Cardiac septum (tissue), 1 donor: Measurements from ENCODE around the gene CLEC2B. TPM values are rescaled to one million over a fixed set of nuclear protein-coding genes. Genes with fewer than 3 reads are reported as not detected.
"Not testable (repeated sequence)": the region's sequence is repeated elsewhere in the genome, so short reads cannot be mapped to it uniquely, and the experiment has no call there.

Experiments used
- DNase-seq: peaks from one replicate; pipeline ENCODE4 v3.0.0-alpha.2; 2020; ENCODE audit warnings: low spot score
- intact Hi-C: fragments of 100-400 bp; cut with DNase I; formaldehyde crosslinking; loops from one replicate; pipeline ENCODE4 v1.14.0; 2022
- long read RNA-seq: library from polyadenylated mRNA; unstranded; transcript quantifications from one replicate; pipeline ENCODE4 v2.0.0, GENCODE V29; 2021
- total RNA-seq: library from RNA; stranded (reverse); fragmentation: NEBNext Ultra II Directional; extraction: Animal tissue kit (Norgen Biotek cat#: 25700); gene quantifications from one replicate; pipeline ENCODE4 v1.2.1, GENCODE V29; 2021
- donor health status: DM: no; HTN: no; CAD: no.

The CLEC2B gene
- 6.7 TPM for total RNA-seq
- long read RNA-seq, transcript CLEC2B-201 (5 exons, 1,700 nt), result major isoform, 6 of 7 reads
- long read RNA-seq, partial matches to known transcripts, result 0 of 7 reads
- long read RNA-seq, other reads (novel, unspliced or antisense), result 1 of 7 reads

GRCh38 chr12:9869307-9870161, at the start of gene CLEC2B:
TSS of gene CLEC2B (minus strand) at chr12:9869354.
- no peak for DNase-seq
- intact Hi-C loops, result loop anchor here (10.0 kb wide), 2 partner anchors 225 to 495 kb away; no protein-coding TSS in a partner anchor

DNA sequence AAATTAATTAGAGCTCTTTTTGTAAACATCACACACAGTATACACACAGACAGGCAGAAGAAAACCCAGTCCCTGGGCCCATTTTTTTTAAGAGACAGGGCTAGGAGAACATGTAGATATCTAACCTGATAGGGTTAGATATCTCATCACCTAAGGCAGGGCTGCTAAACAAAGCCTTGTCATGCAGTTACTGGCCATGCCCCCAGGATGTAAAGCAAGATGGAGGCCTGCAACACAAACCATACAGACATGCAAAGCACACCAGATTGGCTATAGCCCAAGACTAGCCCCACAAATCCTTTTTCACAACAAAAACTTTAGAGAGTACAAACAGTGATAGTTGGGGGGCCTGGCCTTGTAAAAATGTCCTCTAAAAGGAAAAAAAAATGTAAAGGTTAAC, 42.6 kb upstream of the CLEC2B start:
- DNase-seq, result no peak
- intact Hi-C loops, result no loop called here

GRCh38 chr12:9910716-9911421, 41.7 kb upstream of the CLEC2B start:
- intact Hi-C loops, result no loop called here
- no peak for DNase-seq

- intact Hi-C loops, result no loop called here
Observed at GRCh38 chr12:9909724-9910123, 40.6 kb upstream of the CLEC2B start.

GRCh38 chr12:9908350-9908749, 39.2 kb upstream of the CLEC2B start:
- no peak for DNase-seq

More at GRCh38 chr12:9909724-9910123, 40.6 kb upstream of the CLEC2B start:
- no peak for DNase-seq

GRCh38 chr12:9907769-9908168, 38.6 kb upstream of the CLEC2B start:
- intact Hi-C loops, result no loop called here
- DNase-seq, result no peak

More at GRCh38 chr12:9908350-9908749, 39.2 kb upstream of the CLEC2B start:
- intact Hi-C loops, result no loop called here

GRCh38 chr12:9906873-9907272, 37.7 kb upstream of the CLEC2B start:
- intact Hi-C loops, result no loop called here
- DNase-seq, result no peak

- intact Hi-C loops, result no loop called here
- DNase-seq, result no peak
Observed at GRCh38 chr12:9902539-9903228, 33.5 kb upstream of the CLEC2B start.

DNA sequence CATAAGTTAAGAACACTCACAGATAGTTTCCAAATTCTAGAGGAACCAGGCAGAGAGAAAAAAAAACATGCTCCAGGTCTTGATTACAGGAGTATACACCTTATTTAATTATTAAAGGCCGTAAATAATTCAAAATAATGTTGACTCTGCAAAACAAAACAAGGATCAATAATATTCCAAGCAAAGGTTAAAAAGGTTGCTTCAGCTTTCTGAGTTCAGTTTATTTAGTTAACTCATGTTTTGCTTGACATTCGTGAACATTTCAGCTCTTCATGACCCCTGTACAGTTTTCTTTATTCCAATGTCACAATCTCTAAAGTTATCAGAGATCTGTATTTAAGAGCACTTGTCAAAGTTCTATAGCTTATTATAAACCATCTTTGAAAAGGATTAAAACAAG, 31.8 kb upstream of the CLEC2B start:
- DNase-seq, result no peak
- intact Hi-C loops, result no loop called here

DNA sequence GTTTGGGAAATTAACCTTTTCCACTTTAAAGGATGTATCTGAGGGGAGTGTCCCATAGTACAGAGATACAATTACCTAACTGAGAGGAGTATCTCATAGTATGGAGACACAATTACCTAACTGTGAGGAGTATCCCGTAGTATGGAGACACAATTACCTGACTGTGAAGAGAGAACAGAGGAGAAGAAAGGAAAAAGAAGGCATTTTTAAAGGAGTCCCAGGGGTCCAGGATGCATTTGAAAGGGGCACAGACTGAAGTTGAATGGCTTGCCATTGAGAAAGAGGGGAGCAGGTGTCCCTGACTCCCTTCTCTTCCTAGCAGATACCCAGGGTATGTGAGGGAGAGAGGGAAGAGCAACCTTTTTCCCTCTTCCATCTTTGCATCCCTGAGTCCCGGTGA, 30.1 kb upstream of the CLEC2B start:
- intact Hi-C loops, result no loop called here

DNA sequence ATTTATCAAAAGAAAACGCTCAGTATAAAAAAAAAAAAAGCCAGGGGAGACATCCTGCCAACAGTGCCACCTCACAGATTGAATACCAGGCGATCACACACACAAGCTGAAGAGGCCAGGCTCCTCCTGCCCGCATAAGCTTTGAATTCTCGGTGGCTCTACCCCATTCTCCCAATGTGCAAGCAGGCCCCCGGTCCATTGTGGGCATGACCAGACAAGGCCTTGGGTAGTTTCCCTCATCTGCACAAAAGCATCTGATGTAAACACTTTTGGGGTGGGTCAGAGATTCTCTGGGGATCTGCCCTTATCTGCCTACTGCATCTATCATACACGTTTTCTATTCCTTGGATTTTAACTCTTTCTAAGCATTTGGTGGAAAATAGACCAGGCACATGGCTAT, 28.4 kb upstream of the CLEC2B start:
- intact Hi-C loops, result no loop called here
- no peak for DNase-seq

More for the DNA sequence above, 30.1 kb upstream of the CLEC2B start:
- no peak for DNase-seq

GRCh38 chr12:9895215-9895971, 26.2 kb upstream of the CLEC2B start:
- intact Hi-C loops, result no loop called here

DNA sequence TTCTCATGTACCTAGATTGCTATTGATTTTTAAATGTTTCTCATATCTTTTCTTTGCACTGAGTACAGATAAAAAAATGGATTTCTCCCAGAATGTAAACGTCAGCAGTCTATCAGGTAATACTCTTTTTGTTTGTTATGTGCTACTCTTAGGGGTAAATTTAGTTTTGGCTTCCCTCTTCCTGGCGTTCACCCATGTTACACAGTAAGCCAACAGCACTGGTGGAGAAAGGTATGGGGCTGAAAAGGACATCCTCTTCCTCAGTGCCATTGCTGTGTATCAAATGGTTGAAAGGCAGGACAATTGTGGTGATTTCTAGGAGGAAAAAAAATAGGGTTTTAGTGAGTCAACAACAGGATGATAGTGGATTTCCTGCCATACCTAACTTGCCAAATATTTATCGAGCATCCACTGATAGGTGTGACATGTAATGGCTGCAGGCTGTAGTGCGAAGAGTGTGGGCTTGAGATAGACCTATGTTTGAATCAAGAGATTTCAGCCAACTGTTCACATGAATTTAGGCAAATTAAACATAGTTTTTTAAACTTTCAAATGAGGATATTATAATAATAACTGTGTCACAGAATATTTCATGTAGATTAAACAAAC, 19.6 kb upstream of the CLEC2B start:
- intact Hi-C loops, result no loop called here
- DNase-seq, result no peak

More at GRCh38 chr12:9895215-9895971, 26.2 kb upstream of the CLEC2B start:
- DNase-seq, result no peak

- DNase-seq, result no peak
- intact Hi-C loops, result no loop called here
Observed at GRCh38 chr12:9883175-9883574, 14.0 kb upstream of the CLEC2B start.

DNA sequence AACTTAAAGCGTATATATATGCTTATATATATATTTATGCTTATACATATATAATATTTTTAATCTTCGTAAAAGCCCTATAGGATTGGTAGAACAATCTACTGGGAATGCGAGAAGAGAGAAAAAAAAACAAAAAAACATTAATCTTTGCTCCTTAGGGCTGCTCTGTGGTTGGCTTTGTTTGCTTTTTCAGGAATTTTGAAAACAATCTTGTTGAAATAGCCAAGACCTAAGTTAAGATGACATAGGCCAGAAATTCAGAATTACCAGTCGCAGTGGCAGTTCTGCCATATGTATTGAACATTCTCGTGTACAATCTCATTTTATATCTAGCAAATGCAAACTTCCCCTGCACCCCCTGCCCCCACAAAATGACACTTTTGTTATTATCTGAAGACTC, 12.8 kb upstream of the CLEC2B start:
- DNase-seq, result no peak
- intact Hi-C loops, result no loop called here

DNA sequence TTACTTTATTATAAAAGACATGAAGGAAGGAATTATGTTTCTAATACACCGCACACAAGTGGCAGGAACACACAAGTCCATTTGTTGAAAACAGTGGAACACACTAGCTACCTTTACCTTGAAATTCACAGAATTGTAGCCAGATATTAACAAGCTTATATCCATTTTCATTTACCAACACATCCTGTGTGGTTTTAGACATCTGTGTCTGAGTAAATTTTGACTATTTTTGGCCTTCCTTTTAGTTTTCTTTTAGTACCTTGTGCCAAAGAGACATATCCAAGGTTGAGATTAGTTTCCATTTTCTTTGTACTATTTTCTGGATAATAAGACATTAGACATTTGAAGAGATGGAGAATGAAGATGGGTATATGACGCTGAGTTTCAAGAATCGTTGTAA, 12.1 kb upstream of the CLEC2B start, which contains the start of gene KLRF2:
Gene KLRF2 (plus strand): TSS at position 244 of the 400 bp plus-strand sequence. CDS start 107 bp downstream, at position 351.
- DNase-seq, result no peak
- intact Hi-C loops, result no loop called here

DNA sequence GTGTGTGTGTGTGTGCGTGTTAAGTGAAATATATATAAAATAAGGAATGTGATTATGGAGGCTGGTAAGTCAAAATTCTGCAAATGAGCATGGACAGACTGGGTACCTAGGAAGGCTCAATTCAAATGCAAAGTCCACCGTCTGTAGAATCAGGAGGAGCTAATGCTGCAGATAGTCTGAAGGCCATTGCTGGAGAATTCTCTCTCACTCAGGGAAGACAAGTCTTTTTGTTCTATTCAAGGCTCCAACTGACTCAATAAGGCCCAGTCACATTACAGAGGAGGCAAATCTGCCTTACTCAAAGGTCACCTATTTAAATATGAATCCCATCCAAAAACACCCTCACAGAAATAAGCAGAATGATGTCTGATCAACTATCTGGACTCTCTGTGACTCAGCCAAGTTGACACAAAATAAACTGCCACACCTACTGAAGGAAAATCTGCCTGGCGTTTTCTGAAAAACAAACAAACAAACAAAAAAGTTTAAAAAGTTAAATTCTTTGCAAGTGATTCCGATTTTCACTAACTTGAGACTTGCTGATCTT, 11.5 kb upstream of the CLEC2B start:
- DNase-seq, result no peak
- intact Hi-C loops, result no loop called here

DNA sequence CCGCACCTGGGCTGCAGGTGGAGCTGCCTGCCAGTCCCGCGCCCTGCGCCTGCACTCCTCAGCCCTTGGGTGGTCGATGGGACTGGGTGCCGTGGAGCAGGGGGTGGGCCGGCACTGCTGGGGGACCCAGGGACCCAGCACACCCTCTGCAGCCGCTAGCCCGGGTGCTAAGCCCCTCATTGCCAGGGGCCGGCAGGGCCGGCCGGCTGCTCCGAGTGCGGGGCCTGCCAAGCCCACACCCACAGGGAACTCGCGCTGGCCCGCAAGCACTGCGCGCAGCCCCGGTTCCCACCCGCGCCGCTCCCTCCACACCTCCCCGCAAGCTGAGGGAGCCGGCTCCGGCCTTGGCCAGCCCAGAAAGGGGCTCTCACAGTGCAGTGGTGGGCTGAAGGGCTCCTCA, 7.0 kb upstream of the CLEC2B start:
- DNase-seq, intact Hi-C loops: not testable (repeated sequence)
